Stimulated activated CD8-positive, alpha-beta memory T cell treated with anti-CD3 and anti-CD28 coated beads, Interleukin-4, amount 100 ng/mL, for 1 hour (primary cell): Measurements from ENCODE around the gene ZNF451.

Source experiments
- DNase-seq, 2 donors: peaks; one replicate each; pipeline ENCODE4 v3.0.0-alpha.2; 2020; ENCODE audit warnings: low read depth in 2 of 2, low spot score in 1 of 2

Gene ZNF451

DNA sequence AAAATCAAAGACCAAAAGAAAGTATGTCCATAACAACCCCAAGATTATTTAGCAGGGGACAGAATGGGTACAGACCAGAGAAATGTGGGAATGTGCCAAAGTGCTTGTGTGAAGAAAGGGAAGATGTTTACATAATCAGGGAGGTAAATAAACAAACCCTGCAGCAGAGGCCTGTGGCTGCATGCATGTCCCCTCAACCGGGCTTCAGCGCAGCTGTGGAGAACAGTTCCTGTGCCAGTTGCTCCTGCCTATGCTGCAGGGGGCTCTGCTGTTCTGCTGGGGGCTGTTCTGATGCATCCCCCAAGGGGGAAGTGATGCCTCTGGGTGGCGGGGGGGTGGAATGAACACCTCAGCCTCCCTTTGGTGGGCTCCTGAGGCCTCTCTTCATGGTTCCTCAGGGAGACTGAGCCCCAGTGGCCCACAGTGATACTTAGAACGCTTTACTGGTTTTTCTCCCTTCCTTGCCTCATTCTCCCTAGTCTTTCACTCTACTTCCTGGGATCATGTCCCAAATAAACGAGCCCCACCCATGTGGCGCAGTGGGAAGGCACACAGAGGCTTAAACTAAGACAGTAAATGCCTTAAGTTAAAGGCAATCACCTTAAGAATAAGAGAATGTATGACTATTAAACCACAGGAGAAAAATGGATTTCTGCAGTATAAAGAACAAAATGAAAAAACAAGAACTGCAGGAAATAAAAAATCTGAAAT, 109.1 kb downstream of the ZNF451 start:
- DNase-seq = no peak

GRCh38 chr6:57201718-57202117, 111.7 kb downstream of the ZNF451 start:
- no peak for DNase-seq

GRCh38 chr6:57205550-57206328, 115.8 kb downstream of the ZNF451 start:
- DNase-seq = no peak

DNA sequence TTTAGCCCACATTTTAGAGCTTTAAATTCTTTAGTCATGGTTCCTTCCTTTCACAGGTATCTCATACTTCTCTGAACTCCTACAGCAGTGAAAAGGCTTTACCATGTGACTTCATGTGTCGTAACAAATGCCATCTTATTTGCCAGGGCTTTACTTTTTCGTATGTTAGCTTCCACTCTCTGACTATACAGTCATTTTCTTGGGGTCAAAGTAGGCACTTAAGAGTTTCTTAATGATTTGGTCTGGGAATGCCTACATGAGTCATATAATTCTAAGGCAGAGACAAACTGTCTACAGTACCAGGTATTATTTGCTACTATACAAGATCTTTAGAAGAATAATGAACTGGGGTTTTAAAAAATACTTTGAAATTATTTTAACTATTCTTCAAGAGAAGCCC, 117.2 kb downstream of the ZNF451 start:
- no peak for DNase-seq

- DNase-seq = no peak
These were observed 117.9 kb downstream of the ZNF451 start for GRCh38 chr6:57207872-57208271.

GRCh38 chr6:57209030-57209429, 119.0 kb downstream of the ZNF451 start:
- no peak for DNase-seq

- DNase-seq = no peak
These were observed 120.1 kb downstream of the ZNF451 start for GRCh38 chr6:57210060-57210459.

DNA sequence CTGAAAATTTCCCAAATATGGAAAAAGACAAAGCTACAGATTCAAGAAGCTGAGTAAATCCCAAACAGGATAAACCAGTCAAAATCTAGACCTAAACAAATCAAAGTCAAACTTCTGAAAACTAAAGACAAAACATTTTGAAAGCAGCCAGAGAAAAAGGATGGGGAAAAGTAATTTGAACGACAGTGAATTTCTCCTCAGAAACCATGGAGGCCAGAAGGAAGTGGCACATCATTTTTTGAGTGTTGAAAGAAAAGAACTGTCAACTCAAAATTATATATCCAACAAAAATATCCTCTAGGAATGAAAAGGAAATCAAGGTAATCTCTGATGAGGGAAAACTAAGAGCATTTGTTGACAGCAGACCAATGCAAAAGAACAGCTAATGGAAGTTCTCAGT, 125.3 kb downstream of the ZNF451 start:
- no peak for DNase-seq

- no peak for DNase-seq
These were observed 126.5 kb downstream of the ZNF451 start for GRCh38 chr6:57216235-57217101.

DNA sequence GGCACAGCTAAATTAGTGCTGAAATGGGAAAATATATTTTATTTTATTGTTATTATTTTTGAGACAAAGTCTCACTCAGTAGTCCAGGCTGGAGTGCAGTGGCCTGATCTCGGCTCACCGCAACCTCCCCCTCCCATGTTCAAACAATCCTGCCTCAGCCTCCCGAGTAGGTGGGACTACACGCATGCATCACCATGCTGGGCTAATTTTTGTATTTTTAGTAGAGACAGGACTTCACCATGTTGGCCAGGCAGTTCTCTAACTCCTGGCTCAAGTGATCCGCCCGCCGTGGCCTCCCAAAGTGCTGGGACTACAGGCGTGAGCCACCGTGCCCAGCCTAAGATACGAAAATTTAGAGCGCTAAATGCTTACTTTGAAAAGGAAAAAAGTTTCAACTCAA, 127.3 kb downstream of the ZNF451 start:
- DNase-seq = no peak
